HEK293 (cell line): ENCODE measurements around the gene CEP350.

Source experiments
- BCL11B ChIP-seq: fragments of 450-650 bp; formaldehyde crosslinking; IDR thresholded peaks from 2 replicates; pipeline ENCODE4 v1.5.1; 2016; ENCODE audit warnings: low read depth, missing biosample characterization, missing genetic modification characterization
- HOXD13 ChIP-seq: sonication (generic); formaldehyde crosslinking; IDR thresholded peaks from 2 replicates; pipeline ENCODE4 v1.8.0; 2022; ENCODE audit warnings: missing genetic modification reagents, borderline replicate concordance
- REPIN1 ChIP-seq: fragments of 450-650 bp; formaldehyde crosslinking; IDR thresholded peaks from 2 replicates; pipeline ENCODE4 v1.5.1; 2017; ENCODE audit warnings: missing biosample characterization, missing genetic modification characterization, low read depth
- TCF7L2 ChIP-seq: IDR thresholded peaks from 2 replicates; pipeline ENCODE4 v1.6.1; 2011; ENCODE audit warnings: low read depth, mild to moderate bottlenecking, inconsistent platforms, low read length, moderate library complexity, borderline replicate concordance
- ZBTB17 ChIP-seq: fragments of 450-650 bp; formaldehyde crosslinking; IDR thresholded peaks from 2 replicates; pipeline ENCODE4 v1.5.1; 2016; ENCODE audit warnings: missing biosample characterization, missing genetic modification characterization
- ZFHX2 ChIP-seq: fragments of 450-650 bp; formaldehyde crosslinking; conservative IDR thresholded peaks from 2 replicates; pipeline ENCODE4 v1.5.1; 2016; ENCODE audit warnings: missing biosample characterization, missing genetic modification characterization
- ZFP3 ChIP-seq: fragments of 450-650 bp; formaldehyde crosslinking; IDR thresholded peaks from 2 replicates; pipeline ENCODE4 v1.5.1; 2016; ENCODE audit warnings: low read depth, missing biosample characterization, missing genetic modification characterization
- ZNF121 ChIP-seq: fragments of 450-650 bp; formaldehyde crosslinking; IDR thresholded peaks from 2 replicates; pipeline ENCODE4 v1.5.1; 2016; ENCODE audit warnings: missing biosample characterization, missing genetic modification characterization
- ZNF133 ChIP-seq: fragments of 450-650 bp; formaldehyde crosslinking; IDR thresholded peaks from 2 replicates; pipeline ENCODE4 v1.5.1; 2016; ENCODE audit warnings: missing biosample characterization, missing genetic modification characterization
- ZNF169 ChIP-seq: fragments of 450-650 bp; formaldehyde crosslinking; IDR thresholded peaks from 2 replicates; pipeline ENCODE4 v1.5.1; 2016; ENCODE audit warnings: missing biosample characterization, missing genetic modification characterization
- ZNF221 ChIP-seq: fragments of 450-650 bp; formaldehyde crosslinking; IDR thresholded peaks from 2 replicates; pipeline ENCODE4 v1.5.1; 2017; ENCODE audit warnings: missing biosample characterization, missing genetic modification characterization, borderline replicate concordance
- ZNF324 ChIP-seq: fragments of 450-650 bp; formaldehyde crosslinking; IDR thresholded peaks from 2 replicates; pipeline ENCODE4 v1.5.1; 2016; ENCODE audit warnings: missing biosample characterization, missing genetic modification characterization
- ZNF350 ChIP-seq: fragments of 450-650 bp; formaldehyde crosslinking; IDR thresholded peaks from 2 replicates; pipeline ENCODE4 v1.5.0; 2017; ENCODE audit warnings: missing biosample characterization, mild to moderate bottlenecking, missing genetic modification characterization
- ZNF391 ChIP-seq: fragments of 450-650 bp; formaldehyde crosslinking; IDR thresholded peaks from 2 replicates; pipeline ENCODE4 v1.5.1; 2016; ENCODE audit warnings: low read depth, missing biosample characterization, missing genetic modification characterization, borderline replicate concordance
- ZNF501 ChIP-seq: fragments of 450-650 bp; formaldehyde crosslinking; IDR thresholded peaks from 2 replicates; pipeline ENCODE4 v1.5.1; 2016; ENCODE audit warnings: missing biosample characterization, missing genetic modification characterization
- ZNF529 ChIP-seq: fragments of 450-650 bp; formaldehyde crosslinking; IDR thresholded peaks from 2 replicates; pipeline ENCODE4 v1.5.1; 2017; ENCODE audit warnings: missing genetic modification characterization, missing biosample characterization; ENCODE audit not compliant: insufficient replicate concordance
- ZNF530 ChIP-seq: fragments of 450-650 bp; formaldehyde crosslinking; IDR thresholded peaks from 2 replicates; pipeline ENCODE4 v1.5.1; 2016; ENCODE audit warnings: low read depth, missing biosample characterization, missing genetic modification characterization
- ZNF548 ChIP-seq: fragments of 450-650 bp; formaldehyde crosslinking; IDR thresholded peaks from 2 replicates; pipeline ENCODE4 v1.5.1; 2016; ENCODE audit warnings: missing biosample characterization, missing genetic modification characterization
- ZNF561 ChIP-seq: fragments of 450-650 bp; IDR thresholded peaks from 2 replicates; pipeline ENCODE4 v1.5.1; 2018; ENCODE audit warnings: missing biosample characterization, missing genetic modification characterization, borderline replicate concordance
- ZNF600 ChIP-seq: fragments of 450-650 bp; formaldehyde crosslinking; IDR thresholded peaks from 2 replicates; pipeline ENCODE4 v1.5.1; 2016; ENCODE audit warnings: missing biosample characterization, missing genetic modification characterization
- ZNF621 ChIP-seq: fragments of 450-650 bp; formaldehyde crosslinking; IDR thresholded peaks from 2 replicates; pipeline ENCODE4 v1.5.1; 2017; ENCODE audit warnings: missing biosample characterization, missing genetic modification characterization
- ZNF747 ChIP-seq: fragments of 450-650 bp; formaldehyde crosslinking; IDR thresholded peaks from 2 replicates; pipeline ENCODE4 v1.5.1; 2016; ENCODE audit warnings: missing biosample characterization, missing genetic modification characterization
- ZNF792 ChIP-seq: fragments of 450-650 bp; formaldehyde crosslinking; IDR thresholded peaks from 2 replicates; pipeline ENCODE4 v1.5.1; 2016; ENCODE audit warnings: missing biosample characterization, missing genetic modification characterization
- ZXDB ChIP-seq: fragments of 450-650 bp; formaldehyde crosslinking; IDR thresholded peaks from 2 replicates; pipeline ENCODE4 v1.5.1; 2016; ENCODE audit warnings: missing biosample characterization, missing genetic modification characterization
- TF ChIP-seq, protein P1 (sequence below): fragments of 450-650 bp; formaldehyde crosslinking; IDR thresholded peaks from 2 replicates; pipeline ENCODE4 v1.5.1; 2016; ENCODE audit warnings: missing biosample characterization, missing genetic modification characterization
- TF ChIP-seq, protein P2 (sequence below): fragments of 450-650 bp; IDR thresholded peaks from 2 replicates; pipeline ENCODE4 v1.5.1; 2018; ENCODE audit warnings: missing biosample characterization, mild to moderate bottlenecking, missing genetic modification characterization
- TF ChIP-seq, protein P3 (sequence below): IDR thresholded peaks from 2 replicates; pipeline ENCODE4 v1.6.1; 2011; ENCODE audit warnings: mild to moderate bottlenecking, low read depth, low read length, borderline replicate concordance
- TF ChIP-seq, protein P4 (sequence below): fragments of 450-650 bp; formaldehyde crosslinking; IDR thresholded peaks from 2 replicates; pipeline ENCODE4 v1.5.1; 2016; ENCODE audit warnings: missing biosample characterization, missing genetic modification characterization
- TF ChIP-seq, protein P5 (sequence below): fragments of 450-650 bp; formaldehyde crosslinking; IDR thresholded peaks from 2 replicates; pipeline ENCODE4 v1.5.1; 2016; ENCODE audit warnings: missing biosample characterization, missing genetic modification characterization, low read depth
- TF ChIP-seq, protein P6 (sequence below): fragments of 450-650 bp; formaldehyde crosslinking; IDR thresholded peaks from 2 replicates; pipeline ENCODE4 v1.5.1; 2017; ENCODE audit warnings: missing biosample characterization, missing genetic modification characterization

Gene CEP350

DNA sequence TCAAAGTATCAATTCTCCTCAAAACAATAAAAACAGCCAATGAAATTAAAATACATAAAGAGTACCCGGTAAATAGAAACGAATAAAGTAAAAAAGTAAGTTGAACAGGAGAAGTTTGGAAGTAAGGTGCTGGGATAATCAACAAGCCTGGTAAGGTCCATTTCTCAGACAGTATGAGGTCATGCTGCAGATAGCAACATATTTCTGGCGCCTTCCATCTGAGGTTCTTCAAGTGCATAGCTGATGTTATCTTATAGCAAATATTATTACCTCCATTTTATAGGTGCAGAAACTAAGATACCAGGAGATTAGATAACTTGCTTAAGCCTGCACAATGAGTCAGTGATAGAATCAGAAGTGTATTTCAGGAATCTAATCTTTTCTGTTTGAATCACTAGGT, 23.7 kb upstream of the CEP350 start (continued):
- TF ChIP-seq ZNF600 (tag by site-specific recombination) (peak; percentile 9; the same call in 1 of the 2 replicates), BCL11B (tag by site-specific recombination) (0 out of 2 replicates have a peak, but pooled peaks have one; percentile 65), ZNF391 (0 out of 2 replicates have a peak, but pooled peaks have one; percentile 60), ZNF350 (tag by site-specific recombination) (no peak), ZNF221 (tag by site-specific recombination) (no peak), ZNF747 (tag by site-specific recombination) (no peak), ZNF561 (tag by site-specific recombination) (no peak), HOXD13 (peak; percentile 82), ZNF621 (tag by site-specific recombination) (no peak), TCF7L2 (peak; percentile 77), ZNF324 (tag by site-specific recombination) (0 out of 2 replicates have a peak, but pooled peaks have one; percentile 47), ZNF501 (tag by site-specific recombination) (peak; percentile 65), ZNF529 (no peak), ZNF169 (tag by site-specific recombination) (no peak), ZFHX2 (tag by site-specific recombination) (no peak), ZBTB17 (tag by site-specific recombination) (peak; percentile 35; the same call in 1 of the 2 replicates), REPIN1 (tag by site-specific recombination) (no peak), ZNF133 (no peak), ZNF792 (no peak), ZXDB (tag by site-specific recombination) (peak; percentile 96), ZNF548 (tag by site-specific recombination) (no peak), ZNF121 (tag by site-specific recombination) (no peak), ZNF530 (tag by site-specific recombination) (no peak), ZFP3 (tag by site-specific recombination) (no peak)
- TF ChIP-seq, protein P1, sequence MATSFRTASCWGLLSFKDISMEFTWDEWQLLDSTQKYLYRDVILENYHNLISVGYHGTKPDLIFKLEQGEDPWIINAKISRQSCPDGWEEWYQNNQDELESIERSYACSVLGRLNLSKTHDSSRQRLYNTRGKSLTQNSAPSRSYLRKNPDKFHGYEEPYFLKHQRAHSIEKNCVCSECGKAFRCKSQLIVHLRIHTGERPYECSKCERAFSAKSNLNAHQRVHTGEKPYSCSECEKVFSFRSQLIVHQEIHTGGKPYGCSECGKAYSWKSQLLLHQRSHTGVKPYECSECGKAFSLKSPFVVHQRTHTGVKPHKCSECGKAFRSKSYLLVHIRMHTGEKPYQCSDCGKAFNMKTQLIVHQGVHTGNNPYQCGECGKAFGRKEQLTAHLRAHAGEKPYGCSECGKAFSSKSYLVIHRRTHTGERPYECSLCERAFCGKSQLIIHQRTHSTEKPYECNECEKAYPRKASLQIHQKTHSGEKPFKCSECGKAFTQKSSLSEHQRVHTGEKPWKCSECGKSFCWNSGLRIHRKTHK (tag by site-specific recombination) = no peak
- TF ChIP-seq, protein P2, sequence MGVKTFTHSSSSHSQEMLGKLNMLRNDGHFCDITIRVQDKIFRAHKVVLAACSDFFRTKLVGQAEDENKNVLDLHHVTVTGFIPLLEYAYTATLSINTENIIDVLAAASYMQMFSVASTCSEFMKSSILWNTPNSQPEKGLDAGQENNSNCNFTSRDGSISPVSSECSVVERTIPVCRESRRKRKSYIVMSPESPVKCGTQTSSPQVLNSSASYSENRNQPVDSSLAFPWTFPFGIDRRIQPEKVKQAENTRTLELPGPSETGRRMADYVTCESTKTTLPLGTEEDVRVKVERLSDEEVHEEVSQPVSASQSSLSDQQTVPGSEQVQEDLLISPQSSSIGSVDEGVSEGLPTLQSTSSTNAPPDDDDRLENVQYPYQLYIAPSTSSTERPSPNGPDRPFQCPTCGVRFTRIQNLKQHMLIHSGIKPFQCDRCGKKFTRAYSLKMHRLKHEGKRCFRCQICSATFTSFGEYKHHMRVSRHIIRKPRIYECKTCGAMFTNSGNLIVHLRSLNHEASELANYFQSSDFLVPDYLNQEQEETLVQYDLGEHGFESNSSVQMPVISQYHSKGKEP = peak; percentile 69
- TF ChIP-seq, protein P3, sequence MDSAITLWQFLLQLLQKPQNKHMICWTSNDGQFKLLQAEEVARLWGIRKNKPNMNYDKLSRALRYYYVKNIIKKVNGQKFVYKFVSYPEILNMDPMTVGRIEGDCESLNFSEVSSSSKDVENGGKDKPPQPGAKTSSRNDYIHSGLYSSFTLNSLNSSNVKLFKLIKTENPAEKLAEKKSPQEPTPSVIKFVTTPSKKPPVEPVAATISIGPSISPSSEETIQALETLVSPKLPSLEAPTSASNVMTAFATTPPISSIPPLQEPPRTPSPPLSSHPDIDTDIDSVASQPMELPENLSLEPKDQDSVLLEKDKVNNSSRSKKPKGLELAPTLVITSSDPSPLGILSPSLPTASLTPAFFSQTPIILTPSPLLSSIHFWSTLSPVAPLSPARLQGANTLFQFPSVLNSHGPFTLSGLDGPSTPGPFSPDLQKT = no peak
- TF ChIP-seq, protein P4, sequence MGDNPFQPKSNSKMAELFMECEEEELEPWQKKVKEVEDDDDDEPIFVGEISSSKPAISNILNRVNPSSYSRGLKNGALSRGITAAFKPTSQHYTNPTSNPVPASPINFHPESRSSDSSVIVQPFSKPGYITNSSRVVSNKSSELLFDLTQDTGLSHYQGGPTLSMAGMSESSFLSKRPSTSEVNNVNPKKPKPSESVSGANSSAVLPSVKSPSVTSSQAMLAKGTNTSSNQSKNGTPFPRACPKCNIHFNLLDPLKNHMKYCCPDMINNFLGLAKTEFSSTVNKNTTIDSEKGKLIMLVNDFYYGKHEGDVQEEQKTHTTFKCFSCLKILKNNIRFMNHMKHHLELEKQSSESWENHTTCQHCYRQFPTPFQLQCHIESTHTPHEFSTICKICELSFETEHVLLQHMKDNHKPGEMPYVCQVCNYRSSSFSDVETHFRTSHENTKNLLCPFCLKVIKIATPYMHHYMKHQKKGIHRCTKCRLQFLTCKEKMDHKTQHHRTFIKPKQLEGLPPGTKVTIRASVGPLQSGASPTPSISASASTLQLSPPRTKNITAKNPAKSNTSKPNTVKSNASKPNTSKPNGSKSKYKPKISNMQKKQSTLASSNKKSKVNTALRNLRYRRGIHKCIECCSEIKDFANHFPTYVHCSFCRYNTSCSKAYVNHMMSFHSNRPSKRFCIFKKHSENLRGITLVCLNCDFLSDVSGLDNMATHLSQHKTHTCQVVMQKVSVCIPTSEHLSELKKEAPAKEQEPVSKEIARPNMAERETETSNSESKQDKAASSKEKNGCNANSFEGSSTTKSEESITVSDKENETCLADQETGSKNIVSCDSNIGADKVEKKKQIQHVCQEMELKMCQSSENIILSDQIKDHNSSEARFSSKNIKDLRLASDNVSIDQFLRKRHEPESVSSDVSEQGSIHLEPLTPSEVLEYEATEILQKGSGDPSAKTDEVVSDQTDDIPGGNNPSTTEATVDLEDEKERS = no peak
- TF ChIP-seq, protein P5, sequence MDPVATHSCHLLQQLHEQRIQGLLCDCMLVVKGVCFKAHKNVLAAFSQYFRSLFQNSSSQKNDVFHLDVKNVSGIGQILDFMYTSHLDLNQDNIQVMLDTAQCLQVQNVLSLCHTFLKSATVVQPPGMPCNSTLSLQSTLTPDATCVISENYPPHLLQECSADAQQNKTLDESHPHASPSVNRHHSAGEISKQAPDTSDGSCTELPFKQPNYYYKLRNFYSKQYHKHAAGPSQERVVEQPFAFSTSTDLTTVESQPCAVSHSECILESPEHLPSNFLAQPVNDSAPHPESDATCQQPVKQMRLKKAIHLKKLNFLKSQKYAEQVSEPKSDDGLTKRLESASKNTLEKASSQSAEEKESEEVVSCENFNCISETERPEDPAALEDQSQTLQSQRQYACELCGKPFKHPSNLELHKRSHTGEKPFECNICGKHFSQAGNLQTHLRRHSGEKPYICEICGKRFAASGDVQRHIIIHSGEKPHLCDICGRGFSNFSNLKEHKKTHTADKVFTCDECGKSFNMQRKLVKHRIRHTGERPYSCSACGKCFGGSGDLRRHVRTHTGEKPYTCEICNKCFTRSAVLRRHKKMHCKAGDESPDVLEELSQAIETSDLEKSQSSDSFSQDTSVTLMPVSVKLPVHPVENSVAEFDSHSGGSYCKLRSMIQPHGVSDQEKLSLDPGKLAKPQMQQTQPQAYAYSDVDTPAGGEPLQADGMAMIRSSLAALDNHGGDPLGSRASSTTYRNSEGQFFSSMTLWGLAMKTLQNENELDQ (tag by site-specific recombination) = no peak
- TF ChIP-seq, protein P6, sequence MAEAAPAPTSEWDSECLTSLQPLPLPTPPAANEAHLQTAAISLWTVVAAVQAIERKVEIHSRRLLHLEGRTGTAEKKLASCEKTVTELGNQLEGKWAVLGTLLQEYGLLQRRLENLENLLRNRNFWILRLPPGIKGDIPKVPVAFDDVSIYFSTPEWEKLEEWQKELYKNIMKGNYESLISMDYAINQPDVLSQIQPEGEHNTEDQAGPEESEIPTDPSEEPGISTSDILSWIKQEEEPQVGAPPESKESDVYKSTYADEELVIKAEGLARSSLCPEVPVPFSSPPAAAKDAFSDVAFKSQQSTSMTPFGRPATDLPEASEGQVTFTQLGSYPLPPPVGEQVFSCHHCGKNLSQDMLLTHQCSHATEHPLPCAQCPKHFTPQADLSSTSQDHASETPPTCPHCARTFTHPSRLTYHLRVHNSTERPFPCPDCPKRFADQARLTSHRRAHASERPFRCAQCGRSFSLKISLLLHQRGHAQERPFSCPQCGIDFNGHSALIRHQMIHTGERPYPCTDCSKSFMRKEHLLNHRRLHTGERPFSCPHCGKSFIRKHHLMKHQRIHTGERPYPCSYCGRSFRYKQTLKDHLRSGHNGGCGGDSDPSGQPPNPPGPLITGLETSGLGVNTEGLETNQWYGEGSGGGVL (tag by site-specific recombination) = no peak; the same call in 1 of the 2 replicates
